Gastrocnemius medialis (tissue), 4 donors: ENCODE measurements around the gene SEC14L5.

Source experiments
- POLR2A ChIP-seq, 2 donors: fragments of 450-650 bp; IDR thresholded peaks; one replicate each; pipeline ENCODE4 v1.6.1; 2017; ENCODE audit warnings: antibody characterized with exemption in 2 of 2, mild to moderate bottlenecking in 2 of 2, moderate library complexity in 2 of 2
- TF ChIP-seq, protein P1 (sequence below), 5 experiments: fragments of 450-650 bp in 3 of 5; fragments of 200-600 bp in 2 of 5; sonication (generic) in 2 of 5; IDR thresholded peaks in 4 of 5; conservative IDR thresholded peaks in 1 of 5; 1 replicate in 4 of 5; 2 replicates in 1 of 5; pipeline ENCODE4 v1.5.1; 2016 to 2019; ENCODE audit warnings: antibody characterized with exemption in 5 of 5, mild to moderate bottlenecking in 3 of 5, moderate library complexity in 3 of 5

GRCh38 chr16:5034167-5034523 lies 76.0 kb downstream of the SEC14L5 start:
- TF ChIP-seq POLR2A (IDR thresholded peaks at IDR 0.05): no peak
- TF ChIP-seq, protein P1, sequence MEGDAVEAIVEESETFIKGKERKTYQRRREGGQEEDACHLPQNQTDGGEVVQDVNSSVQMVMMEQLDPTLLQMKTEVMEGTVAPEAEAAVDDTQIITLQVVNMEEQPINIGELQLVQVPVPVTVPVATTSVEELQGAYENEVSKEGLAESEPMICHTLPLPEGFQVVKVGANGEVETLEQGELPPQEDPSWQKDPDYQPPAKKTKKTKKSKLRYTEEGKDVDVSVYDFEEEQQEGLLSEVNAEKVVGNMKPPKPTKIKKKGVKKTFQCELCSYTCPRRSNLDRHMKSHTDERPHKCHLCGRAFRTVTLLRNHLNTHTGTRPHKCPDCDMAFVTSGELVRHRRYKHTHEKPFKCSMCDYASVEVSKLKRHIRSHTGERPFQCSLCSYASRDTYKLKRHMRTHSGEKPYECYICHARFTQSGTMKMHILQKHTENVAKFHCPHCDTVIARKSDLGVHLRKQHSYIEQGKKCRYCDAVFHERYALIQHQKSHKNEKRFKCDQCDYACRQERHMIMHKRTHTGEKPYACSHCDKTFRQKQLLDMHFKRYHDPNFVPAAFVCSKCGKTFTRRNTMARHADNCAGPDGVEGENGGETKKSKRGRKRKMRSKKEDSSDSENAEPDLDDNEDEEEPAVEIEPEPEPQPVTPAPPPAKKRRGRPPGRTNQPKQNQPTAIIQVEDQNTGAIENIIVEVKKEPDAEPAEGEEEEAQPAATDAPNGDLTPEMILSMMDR (IDR thresholded peaks at IDR 0.05 in 4 of 5, conservative IDR thresholded peaks at IDR 0.05 in 1 of 5): no peak
